Left lung (tissue), 10 donors: ENCODE measurements around the gene G3BP2. TPM values are rescaled to one million over a fixed set of nuclear protein-coding genes. Genes with fewer than 3 reads are reported as not detected.
A peak's percentile ranks its signal among the peaks of the same experiment; 100 is the strongest.

ENCODE experiments used
- ATAC-seq: fragments of 200-7000 bp; cut with Tn5 transposase; one replicate; pipeline ENCODE4 v1.9.1; 2020; ENCODE audit warnings: moderate library complexity
- DNase-seq, 4 donors: peaks; one replicate each; pipeline ENCODE4 v3.0.0-alpha.2; 2013 to 2020
- H3K27ac ChIP-seq, 2 donors: fragments of 200-600 bp; sonication (generic) in 1 of 2; one replicate each; pipeline versions ENCODE4 v1.5.0 to v1.8.0; 2020 to 2021
- H3K27me3 ChIP-seq, 2 donors: fragments of 200-600 bp; sonication (generic) in 1 of 2; one replicate each; pipeline versions ENCODE4 v1.5.0 to v1.8.0; 2020 to 2021
- H3K36me3 ChIP-seq, 2 donors: fragments of 200-600 bp; sonication (generic) in 1 of 2; one replicate each; pipeline versions ENCODE4 v1.5.0 to v1.8.0; 2020 to 2021
- H3K4me1 ChIP-seq, 2 donors: fragments of 200-600 bp; one replicate each; pipeline ENCODE4 v1.8.0; 2021
- H3K4me3 ChIP-seq, 2 donors: fragments of 200-600 bp; sonication (generic) in 1 of 2; one replicate each; pipeline versions ENCODE4 v1.5.0 to v1.8.0; 2020 to 2021; ENCODE audit warnings: mild to moderate bottlenecking in 1 of 2
- H3K9me3 ChIP-seq, 2 donors: fragments of 200-600 bp; sonication (generic) in 1 of 2; one replicate each; pipeline versions ENCODE4 v1.5.0 to v1.8.0; 2020 to 2021
- intact Hi-C, 2 donors: fragments of 100-400 bp; cut with DNase I; formaldehyde crosslinking; loops; one replicate each; pipeline versions ENCODE4 v1.11.2 to v1.14.2; 2022
- polyA plus RNA-seq, 6 donors: library from polyadenylated mRNA; unstranded; fragments of 120-200 nt; gene quantifications; one replicate each; pipeline ENCODE4 v1.2.1, GENCODE V29; 2013; ENCODE audit not compliant: insufficient read length in 6 of 6
- total RNA-seq, 2 donors: library from RNA; stranded (reverse); fragmentation: NEBNext Ultra II Directional; extraction: Animal tissue kit (Norgen Biotek cat#: 25700); gene quantifications; one replicate each; pipeline ENCODE4 v1.2.1, GENCODE V29; 2021
- TF ChIP-seq, protein P1 (sequence below), 2 donors: fragments of 200-600 bp; sonication (generic) in 1 of 2; IDR thresholded peaks; one replicate each; pipeline versions ENCODE4 v1.5.0 to v1.8.0; 2021; ENCODE audit warnings: antibody characterized with exemption in 2 of 2
- donor health status: DM: no; HTN: yes; CAD: no.
- donor health status: DM: no; HTN: no; CAD: no.

Gene G3BP2
- total and polyA plus RNA-seq, 8 donors = 105 to 136 (median 123) TPM

DNA sequence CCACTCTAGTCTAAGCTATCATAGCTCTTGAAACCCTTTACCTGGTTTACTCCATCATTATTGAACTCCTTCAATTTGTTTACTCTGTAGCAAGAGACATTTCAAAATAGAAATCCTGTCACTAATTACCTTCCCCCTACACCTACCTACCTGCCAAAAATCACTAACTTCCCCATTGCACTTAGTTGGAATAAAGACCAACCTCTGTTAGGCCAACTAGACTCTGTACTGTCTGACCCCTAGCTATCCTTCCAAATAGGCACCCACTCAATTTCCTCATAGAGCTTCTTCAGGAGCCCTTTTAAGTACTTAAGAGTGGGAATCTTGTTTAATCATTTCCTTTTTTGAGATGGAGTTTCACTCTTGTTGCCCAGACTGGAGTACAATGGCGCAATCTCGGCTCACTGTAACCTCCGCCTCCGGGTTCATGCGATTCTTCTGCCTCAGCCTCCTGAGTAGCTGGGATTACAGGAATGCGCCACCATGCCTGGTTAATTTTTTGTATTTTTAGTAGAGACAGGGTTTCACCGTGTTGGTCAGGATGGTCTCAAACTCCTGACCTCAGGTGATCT lies 34.0 kb downstream of the G3BP2 start:
- ATAC-seq = peak; percentile 89
- TF ChIP-seq, protein P1, sequence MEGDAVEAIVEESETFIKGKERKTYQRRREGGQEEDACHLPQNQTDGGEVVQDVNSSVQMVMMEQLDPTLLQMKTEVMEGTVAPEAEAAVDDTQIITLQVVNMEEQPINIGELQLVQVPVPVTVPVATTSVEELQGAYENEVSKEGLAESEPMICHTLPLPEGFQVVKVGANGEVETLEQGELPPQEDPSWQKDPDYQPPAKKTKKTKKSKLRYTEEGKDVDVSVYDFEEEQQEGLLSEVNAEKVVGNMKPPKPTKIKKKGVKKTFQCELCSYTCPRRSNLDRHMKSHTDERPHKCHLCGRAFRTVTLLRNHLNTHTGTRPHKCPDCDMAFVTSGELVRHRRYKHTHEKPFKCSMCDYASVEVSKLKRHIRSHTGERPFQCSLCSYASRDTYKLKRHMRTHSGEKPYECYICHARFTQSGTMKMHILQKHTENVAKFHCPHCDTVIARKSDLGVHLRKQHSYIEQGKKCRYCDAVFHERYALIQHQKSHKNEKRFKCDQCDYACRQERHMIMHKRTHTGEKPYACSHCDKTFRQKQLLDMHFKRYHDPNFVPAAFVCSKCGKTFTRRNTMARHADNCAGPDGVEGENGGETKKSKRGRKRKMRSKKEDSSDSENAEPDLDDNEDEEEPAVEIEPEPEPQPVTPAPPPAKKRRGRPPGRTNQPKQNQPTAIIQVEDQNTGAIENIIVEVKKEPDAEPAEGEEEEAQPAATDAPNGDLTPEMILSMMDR (IDR thresholded peaks at IDR 0.05) = no peak
- Histone ChIP-seq H3K27ac (peak overlapping the region; percentile 13 to 34), H3K9me3 (no peaks in the 10 kb centered on the region), H3K4me3 (no peak overlapping the region), H3K27me3 (no peaks in the 10 kb centered on the region), H3K36me3 (peaks cover 0 to 7% of the 10 kb centered on the region in 2 donors), H3K4me1 (peaks cover 5 to 10% of the 10 kb centered on the region in 2 donors)
- intact Hi-C loops = no loop called here
- DNase-seq = peak in 1 of 4 donors; percentile 56

GRCh38 chr4:75637827-75638226 lies 35.4 kb downstream of the G3BP2 start:
- peaks cover 0 to 5% of the 10 kb centered on the region in 2 donors for H3K4me1 ChIP-seq
- H3K4me3 ChIP-seq = no peak overlapping the region
- DNase-seq (no peak), ATAC-seq (no peak)
- H3K27me3 ChIP-seq = no peaks in the 10 kb centered on the region
- H3K36me3 ChIP-seq = peaks cover 0 to 5% of the 10 kb centered on the region in 2 donors
- intact Hi-C loops = no loop called here
- no peaks in the 10 kb centered on the region for H3K9me3 ChIP-seq
- no peak overlapping the region for H3K27ac ChIP-seq
- TF ChIP-seq, protein P1 (IDR thresholded peaks at IDR 0.05) = no peak

GRCh38 chr4:75637176-75637575 lies 36.0 kb downstream of the G3BP2 start:
- no peak for ATAC-seq

GRCh38 chr4:75634951-75635350 lies 38.3 kb downstream of the G3BP2 start:
- ATAC-seq (no peak), DNase-seq (no peak)
- TF ChIP-seq, protein P1 (IDR thresholded peaks at IDR 0.05) = no peak
- H3K27me3 ChIP-seq = peaks cover 0 to 9% of the 10 kb centered on the region in 2 donors
- H3K36me3 ChIP-seq = no peaks in the 10 kb centered on the region
- no peaks in the 10 kb centered on the region for H3K9me3 ChIP-seq
- H3K4me3 ChIP-seq = no peak overlapping the region
- H3K4me1 ChIP-seq = peaks cover 0 to 17% of the 10 kb centered on the region in 2 donors
- intact Hi-C loops = no loop called here
- H3K27ac ChIP-seq = no peak overlapping the region

More at GRCh38 chr4:75637176-75637575, 36.0 kb downstream of the G3BP2 start:
- TF ChIP-seq, protein P1 (IDR thresholded peaks at IDR 0.05) = no peak
- Histone ChIP-seq H3K4me1 (peaks cover 0 to 5% of the 10 kb centered on the region in 2 donors), H3K9me3 (no peaks in the 10 kb centered on the region), H3K27ac (no peak overlapping the region), H3K36me3 (no peaks in the 10 kb centered on the region), H3K27me3 (no peaks in the 10 kb centered on the region), H3K4me3 (no peak overlapping the region)
- intact Hi-C loops = no loop called here
- DNase-seq = no peak

- intact Hi-C loops = no loop called here
- H3K36me3 ChIP-seq = no peaks in the 10 kb centered on the region
- TF ChIP-seq, protein P1 (IDR thresholded peaks at IDR 0.05) = no peak
Measured at GRCh38 chr4:75634281-75634680, 38.9 kb downstream of the G3BP2 start.

More at GRCh38 chr4:75634281-75634680, 38.9 kb downstream of the G3BP2 start:
- no peak for ATAC-seq
- no peaks in the 10 kb centered on the region for H3K9me3 ChIP-seq
- H3K27ac ChIP-seq = no peak overlapping the region
- peaks cover 0 to 18% of the 10 kb centered on the region in 2 donors for H3K4me1 ChIP-seq
- H3K4me3 ChIP-seq = no peak overlapping the region
- H3K27me3 ChIP-seq = peaks cover 0 to 12% of the 10 kb centered on the region in 2 donors
- DNase-seq = no peak
